A673 (cell line): ENCODE measurements around the gene ARHGEF6. TPM values are rescaled to one million over a fixed set of nuclear protein-coding genes. Genes with fewer than 3 reads are reported as not detected.
"Not testable (repeated sequence)": the region's sequence is repeated elsewhere in the genome, so short reads cannot be mapped to it uniquely, and the experiment has no call there.

ENCODE experiments used
- BruUV-seq: library from RNA; stranded (reverse); fragments of 400-500 nt; replicated peaks from 2 replicates; lab custom pipeline; 2021; lab: Mats Ljungman, UMichigan
- CTCF ChIA-PET: fragments of 300-600 bp; sonication (Branson Sonifier 250); formaldehyde crosslinking; loops from one replicate; lab custom pipeline; 2022; ENCODE audit warnings: antibody characterized with exemption; lab: Charles Lee
- POLR2A ChIA-PET: fragments of 300-600 bp; sonication (Branson Sonifier 250); formaldehyde crosslinking; loops from one replicate; lab custom pipeline; 2022; ENCODE audit warnings: antibody characterized with exemption; ENCODE audit not compliant: low non-redundant PET; lab: Charles Lee
- DNase-seq: peaks from one replicate; pipeline ENCODE4 v3.0.0-alpha.2; 2015; ENCODE audit warnings: low spot score
- H3K27ac ChIP-seq: fragments of 200-600 bp; sonication (generic); 2 replicates; pipeline ENCODE4 v1.5.1; 2016; ENCODE audit warnings: mixed run types, low read depth, mild to moderate bottlenecking, mixed read lengths, antibody characterized with exemption, low read length; ENCODE audit not compliant: poor library complexity, severe bottlenecking
- H3K27me3 ChIP-seq: fragments of 200-600 bp; sonication (generic); replicated peaks from 2 replicates; pipeline ENCODE4 v1.6.1; 2017; ENCODE audit warnings: mixed run types, low read depth, mild to moderate bottlenecking, mixed read lengths, antibody characterized with exemption, low read length; ENCODE audit not compliant: insufficient read depth, poor library complexity
- H3K36me3 ChIP-seq: fragments of 200-600 bp; sonication (generic); 2 replicates; pipeline ENCODE4 v1.6.1; 2016; ENCODE audit warnings: mixed run types, mild to moderate bottlenecking, mixed read lengths, antibody characterized with exemption, low read length; ENCODE audit not compliant: insufficient read depth, poor library complexity, severe bottlenecking
- H3K4me1 ChIP-seq: fragments of 200-600 bp; sonication (generic); 2 replicates; pipeline ENCODE4 v1.6.1; 2017; ENCODE audit warnings: mixed run types, mild to moderate bottlenecking, mixed read lengths, antibody characterized with exemption, low read length; ENCODE audit not compliant: insufficient read depth, poor library complexity, severe bottlenecking
- H3K4me3 ChIP-seq: fragments of 200-600 bp; sonication (generic); 2 replicates; pipeline ENCODE4 v1.5.1; 2016; ENCODE audit warnings: low read depth, mixed run types, mild to moderate bottlenecking, mixed read lengths, low read length; ENCODE audit not compliant: poor library complexity, severe bottlenecking
- H3K9me3 ChIP-seq: fragments of 200-600 bp; sonication (generic); 2 replicates; pipeline ENCODE4 v1.6.1; 2016; ENCODE audit warnings: mixed run types, low read depth, mild to moderate bottlenecking, mixed read lengths, antibody characterized with exemption, low read length; ENCODE audit not compliant: poor library complexity, severe bottlenecking
- EZH2 ChIP-seq: fragments of 200-600 bp; sonication (generic); IDR thresholded peaks from 2 replicates; pipeline ENCODE4 v1.6.1; 2017; ENCODE audit warnings: borderline replicate concordance, low read depth, mild to moderate bottlenecking, mixed read lengths, antibody characterized with exemption, low read length; ENCODE audit not compliant: poor library complexity, severe bottlenecking
- intact Hi-C: fragments of 100-400 bp; cut with micrococcal nuclease; formaldehyde crosslinking; loops from one replicate; pipeline ENCODE4 v1.10.0; 2022; ENCODE audit not compliant: unreplicated experiment
- total RNA-seq: library from RNA; stranded (reverse); gene quantifications from 2 replicates; pipeline ENCODE4 v1.2.3, GENCODE V29; 2021
- TF ChIP-seq, protein P1 (sequence below): fragments of 300-800, 200-600 bp; sonication (generic); conservative IDR thresholded peaks from 2 replicates; pipeline ENCODE4 v1.5.1; 2017; ENCODE audit warnings: low read depth, mild to moderate bottlenecking, antibody characterized with exemption, low read length, moderate library complexity, mixed read lengths

Gene ARHGEF6
- total RNA-seq, 1 experiment from 2014 or later, result 11.4 TPM

DNA sequence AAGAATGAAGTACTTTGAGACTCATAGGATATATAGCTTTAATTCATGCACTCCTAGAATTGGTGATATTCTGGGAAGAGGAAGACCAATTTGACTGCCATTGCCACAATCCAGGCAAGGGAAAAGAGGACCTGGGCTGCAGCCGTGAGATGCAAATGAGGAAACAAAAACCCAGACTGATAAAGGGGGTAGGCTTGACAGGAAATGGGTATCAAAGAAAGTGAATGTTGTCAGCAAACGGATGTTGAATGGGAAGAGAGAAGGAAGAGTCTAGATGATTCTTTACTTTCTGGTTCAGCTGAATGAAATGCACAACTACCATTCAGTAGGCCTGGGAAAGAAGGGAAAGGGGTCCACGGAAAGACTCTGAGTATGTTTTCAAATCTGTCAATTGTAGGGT is 17.1 kb upstream of the ARHGEF6 start:
- Histone ChIP-seq H3K36me3 (no peaks in the 10 kb centered on the region), H3K4me1 (no peaks in the 10 kb centered on the region), H3K9me3 (no peaks in the 10 kb centered on the region), H3K27me3 (no peaks in the 10 kb centered on the region), H3K4me3 (no peak overlapping the region), H3K27ac (no peak overlapping the region)
- no TSS peak for BruUV-seq
- no peak for DNase-seq
- TF ChIP-seq, protein P1, sequence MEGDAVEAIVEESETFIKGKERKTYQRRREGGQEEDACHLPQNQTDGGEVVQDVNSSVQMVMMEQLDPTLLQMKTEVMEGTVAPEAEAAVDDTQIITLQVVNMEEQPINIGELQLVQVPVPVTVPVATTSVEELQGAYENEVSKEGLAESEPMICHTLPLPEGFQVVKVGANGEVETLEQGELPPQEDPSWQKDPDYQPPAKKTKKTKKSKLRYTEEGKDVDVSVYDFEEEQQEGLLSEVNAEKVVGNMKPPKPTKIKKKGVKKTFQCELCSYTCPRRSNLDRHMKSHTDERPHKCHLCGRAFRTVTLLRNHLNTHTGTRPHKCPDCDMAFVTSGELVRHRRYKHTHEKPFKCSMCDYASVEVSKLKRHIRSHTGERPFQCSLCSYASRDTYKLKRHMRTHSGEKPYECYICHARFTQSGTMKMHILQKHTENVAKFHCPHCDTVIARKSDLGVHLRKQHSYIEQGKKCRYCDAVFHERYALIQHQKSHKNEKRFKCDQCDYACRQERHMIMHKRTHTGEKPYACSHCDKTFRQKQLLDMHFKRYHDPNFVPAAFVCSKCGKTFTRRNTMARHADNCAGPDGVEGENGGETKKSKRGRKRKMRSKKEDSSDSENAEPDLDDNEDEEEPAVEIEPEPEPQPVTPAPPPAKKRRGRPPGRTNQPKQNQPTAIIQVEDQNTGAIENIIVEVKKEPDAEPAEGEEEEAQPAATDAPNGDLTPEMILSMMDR, result no peak
- no peak for TF ChIP-seq EZH2
- CTCF ChIA-PET, result no interaction called here
- POLR2A ChIA-PET, result no interaction called here
- intact Hi-C loops, result no loop called here

DNA sequence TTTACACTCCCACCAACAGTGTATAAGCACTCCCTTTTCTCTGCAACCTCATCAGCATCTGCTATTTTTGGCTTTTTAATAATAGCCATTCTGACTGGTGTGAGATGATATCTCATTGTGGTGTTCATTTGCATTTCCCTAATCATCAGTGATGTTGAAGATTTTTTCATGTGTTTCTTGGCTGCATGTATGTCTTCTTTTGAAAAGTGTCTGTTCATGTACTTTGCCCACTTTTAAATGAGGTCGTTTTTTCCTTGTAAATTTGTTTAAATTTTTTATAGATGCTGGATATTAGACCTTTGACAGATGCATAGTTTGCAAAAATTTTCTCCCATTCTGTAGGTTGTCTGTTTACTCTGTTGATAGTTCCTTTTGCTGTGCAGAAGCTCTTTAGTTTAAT is 14.4 kb upstream of the ARHGEF6 start:
- DNase-seq, H3K36me3 ChIP-seq, BruUV-seq, H3K4me3 ChIP-seq, intact Hi-C loops, H3K27ac ChIP-seq, POLR2A ChIA-PET, H3K9me3 ChIP-seq, H3K4me1 ChIP-seq, CTCF ChIA-PET, H3K27me3 ChIP-seq: not testable (repeated sequence)

DNA sequence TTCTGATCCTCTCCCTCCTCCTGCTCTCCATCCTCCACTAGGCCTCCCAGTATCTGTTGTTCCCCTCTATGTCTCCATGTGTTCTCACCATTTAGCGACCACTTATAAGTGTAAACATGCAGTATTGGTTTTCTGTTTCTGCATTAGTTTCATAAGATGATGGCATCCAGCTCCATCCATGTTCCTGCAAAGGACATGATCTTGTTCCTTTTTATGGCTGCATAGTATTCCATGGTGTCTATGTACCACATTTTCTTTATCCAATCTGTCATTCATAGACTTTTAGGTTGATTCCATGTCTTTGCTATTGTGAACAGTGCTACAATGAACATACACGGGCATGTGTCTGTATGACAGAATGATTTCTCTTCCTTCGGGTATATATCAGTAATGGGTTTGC is 13.9 kb upstream of the ARHGEF6 start:
- BruUV-seq, H3K27me3 ChIP-seq, H3K4me1 ChIP-seq, intact Hi-C loops, H3K9me3 ChIP-seq, H3K27ac ChIP-seq, CTCF ChIA-PET, H3K36me3 ChIP-seq, DNase-seq, H3K4me3 ChIP-seq, POLR2A ChIA-PET: not testable (repeated sequence)

DNA sequence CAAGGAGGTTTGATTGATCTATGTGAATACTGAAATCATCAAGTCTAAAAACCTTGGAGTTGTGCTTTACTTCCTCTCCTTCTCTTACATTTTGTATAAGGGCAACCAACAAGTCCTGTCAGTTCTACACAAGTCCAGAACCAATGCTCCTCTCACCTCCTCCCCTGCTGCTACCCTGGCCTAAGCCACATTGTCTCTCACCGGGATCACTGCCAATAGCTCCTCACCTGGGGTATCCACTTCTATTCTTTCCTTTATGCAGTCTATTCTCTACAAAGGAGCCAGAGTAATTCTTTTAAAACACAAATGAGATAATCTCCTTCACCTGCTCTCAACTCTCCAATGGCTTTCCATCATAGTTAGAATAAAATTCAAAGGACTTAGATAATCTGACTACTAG is 13.3 kb upstream of the ARHGEF6 start:
- H3K27me3 ChIP-seq, result no peaks in the 10 kb centered on the region
- no peak for DNase-seq
- no peak for TF ChIP-seq EZH2
- TF ChIP-seq, protein P1, result no peak
- no peaks in the 10 kb centered on the region for H3K4me1 ChIP-seq
- H3K27ac ChIP-seq, result no peak overlapping the region
- H3K9me3 ChIP-seq, result no peaks in the 10 kb centered on the region
- intact Hi-C loops, result no loop called here
- no peaks in the 10 kb centered on the region for H3K36me3 ChIP-seq
- ChIA-PET CTCF (no interaction called here), POLR2A (no interaction called here)
- no peak overlapping the region for H3K4me3 ChIP-seq
- no TSS peak for BruUV-seq
